Mesendoderm (in vitro differentiated cells): ENCODE measurements around the gene DBP.

Source experiments
- DNase-seq: peaks from one replicate; pipeline ENCODE4 v3.0.0; 2013
- H2AK5ac ChIP-seq: 2 replicates; pipeline ENCODE4 v1.6.1; 2013; ENCODE audit warnings: low read length, inconsistent platforms
- H2BK120ac ChIP-seq: 2 replicates; pipeline ENCODE4 v1.6.1; 2013; ENCODE audit warnings: low read depth, mild to moderate bottlenecking, low read length, moderate library complexity, mixed read lengths
- H2BK15ac ChIP-seq: replicated peaks from 2 replicates; pipeline ENCODE4 v1.6.1; 2013; ENCODE audit warnings: low read depth, mild to moderate bottlenecking, moderate library complexity
- H2BK5ac ChIP-seq: 2 replicates; pipeline ENCODE4 v1.6.1; 2013; ENCODE audit warnings: low read length, inconsistent platforms
- H3K18ac ChIP-seq: 2 replicates; pipeline ENCODE4 v1.6.1; 2013; ENCODE audit warnings: mild to moderate bottlenecking, low read length, mixed read lengths
- H3K23ac ChIP-seq: one replicate; pipeline ENCODE4 v1.6.1; 2013; ENCODE audit warnings: low read length
- H3K27ac ChIP-seq: 2 replicates; pipeline ENCODE4 v1.5.1; 2013; ENCODE audit warnings: low read depth, mild to moderate bottlenecking, inconsistent platforms, low read length, moderate library complexity
- H3K27me3 ChIP-seq: 2 replicates; pipeline ENCODE4 v1.6.1; 2013; ENCODE audit warnings: low read length, control low read depth, mild to moderate bottlenecking, inconsistent platforms; ENCODE audit not compliant: insufficient read depth, poor library complexity
- H3K36me3 ChIP-seq: 2 replicates; pipeline ENCODE4 v1.6.1; 2013; ENCODE audit warnings: low read length, inconsistent platforms; ENCODE audit not compliant: control insufficient read depth, insufficient read depth
- H3K4ac ChIP-seq: one replicate; pipeline ENCODE4 v1.6.1; 2013; ENCODE audit warnings: low read depth, mild to moderate bottlenecking, low read length, moderate library complexity
- H3K4me1 ChIP-seq: 2 replicates; pipeline ENCODE4 v1.6.1; 2013; ENCODE audit warnings: low read depth, low read length, inconsistent platforms; ENCODE audit not compliant: control insufficient read depth
- H3K4me2 ChIP-seq: 2 replicates; pipeline ENCODE4 v1.6.1; 2013; ENCODE audit warnings: low read length
- H3K4me3 ChIP-seq: 2 replicates; pipeline ENCODE4 v1.5.1; 2013; ENCODE audit warnings: mild to moderate bottlenecking, low read length
- H3K56ac ChIP-seq: one replicate; pipeline ENCODE4 v1.6.1; 2013; ENCODE audit warnings: low read length
- H3K79me1 ChIP-seq: 2 replicates; pipeline ENCODE4 v1.6.1; 2013; ENCODE audit warnings: low read length, inconsistent platforms
- H3K79me2 ChIP-seq: 2 replicates; pipeline ENCODE4 v1.6.1; 2013; ENCODE audit warnings: mild to moderate bottlenecking, low read length; ENCODE audit not compliant: control insufficient read depth, insufficient read depth
- H3K9ac ChIP-seq: 2 replicates; pipeline ENCODE4 v1.6.1; 2013; ENCODE audit warnings: low read length, inconsistent platforms
- H4K5ac ChIP-seq: one replicate; pipeline ENCODE4 v1.6.1; 2013; ENCODE audit warnings: low read length
- H4K8ac ChIP-seq: one replicate; pipeline ENCODE4 v1.6.1; 2013; ENCODE audit warnings: low read depth, mild to moderate bottlenecking, control low read depth, low read length, moderate library complexity
- WGBS: extraction: QIAGEN DNeasy Blood & Tissue Kit; methylation state at CpG from one replicate; pipeline ENCODE4 v1.1.7; 2013; ENCODE audit warnings: low lambda C conversion rate, missing lambda C conversion rate; ENCODE audit not compliant: insufficient coverage; ENCODE audit errors: extremely low coverage; 5-methylcytosine and 5-hydroxymethylcytosine counted together

The DBP gene

DNA sequence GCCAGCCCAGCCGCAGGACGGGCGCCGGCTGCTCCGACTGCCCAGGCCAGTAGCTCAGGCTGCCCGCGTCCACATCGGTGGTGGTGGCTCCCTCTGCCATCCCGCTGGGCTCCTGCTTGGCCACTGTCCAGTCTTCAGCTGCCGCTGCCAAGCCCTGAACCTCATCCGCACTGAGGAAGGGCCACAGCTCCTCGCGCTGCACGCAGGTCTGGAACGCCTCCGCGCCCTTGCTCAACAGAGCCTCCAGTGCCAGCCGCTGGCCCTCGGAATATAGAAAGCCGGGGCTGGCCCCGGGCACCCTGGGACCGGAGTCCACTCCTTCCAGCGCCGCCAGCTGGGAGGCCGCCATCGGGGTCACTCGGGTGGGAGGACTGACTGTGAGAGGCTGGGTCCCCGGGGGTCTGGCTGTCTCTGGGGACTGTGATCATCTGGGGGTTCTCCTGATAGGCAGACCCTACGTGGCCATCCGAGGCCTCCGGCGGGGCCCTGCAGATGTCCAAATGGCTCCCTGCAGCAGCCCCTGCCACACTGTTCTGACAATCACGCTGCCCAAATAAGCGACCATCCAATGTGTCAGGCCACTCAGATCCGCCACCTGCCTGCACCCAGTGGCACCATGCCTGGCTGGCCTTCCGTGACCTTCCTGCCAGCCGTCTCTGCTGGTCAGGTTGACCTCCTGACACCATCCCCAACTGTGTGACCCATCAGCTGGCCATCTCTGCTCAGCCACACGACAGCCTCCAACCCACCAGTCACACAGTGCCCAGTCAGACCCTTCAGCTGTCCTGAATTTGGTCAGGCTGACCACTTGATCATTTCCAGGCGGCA is 23.9 kb downstream of the DBP start:
- no peak overlapping the region for H4K5ac ChIP-seq
- DNase-seq: no peak
- no peak overlapping the region for H3K9ac ChIP-seq
- no peak overlapping the region for H3K4me2 ChIP-seq
- no peaks in the 10 kb centered on the region for H3K27me3 ChIP-seq
- no peak overlapping the region for H3K56ac ChIP-seq
- H3K4ac ChIP-seq: no peak overlapping the region
- H3K79me2 ChIP-seq: peaks cover 26% of the 10 kb centered on the region
- peaks cover 8% of the 10 kb centered on the region for H3K4me1 ChIP-seq
- H3K23ac ChIP-seq: no peak overlapping the region
- H2BK15ac ChIP-seq: no peak overlapping the region
- peaks cover 11% of the 10 kb centered on the region for H3K79me1 ChIP-seq
- no peak overlapping the region for H3K4me3 ChIP-seq
- no peak overlapping the region for H2AK5ac ChIP-seq
- peaks cover 26% of the 10 kb centered on the region for H3K36me3 ChIP-seq
- H3K27ac ChIP-seq: no peak overlapping the region
- H2BK120ac ChIP-seq: no peak overlapping the region
- no CpG with 5 or more reads among the region's 39 CpGs for WGBS
- no peak overlapping the region for H4K8ac ChIP-seq
- H3K18ac ChIP-seq: no peak overlapping the region
- H2BK5ac ChIP-seq: no peak overlapping the region

DNA sequence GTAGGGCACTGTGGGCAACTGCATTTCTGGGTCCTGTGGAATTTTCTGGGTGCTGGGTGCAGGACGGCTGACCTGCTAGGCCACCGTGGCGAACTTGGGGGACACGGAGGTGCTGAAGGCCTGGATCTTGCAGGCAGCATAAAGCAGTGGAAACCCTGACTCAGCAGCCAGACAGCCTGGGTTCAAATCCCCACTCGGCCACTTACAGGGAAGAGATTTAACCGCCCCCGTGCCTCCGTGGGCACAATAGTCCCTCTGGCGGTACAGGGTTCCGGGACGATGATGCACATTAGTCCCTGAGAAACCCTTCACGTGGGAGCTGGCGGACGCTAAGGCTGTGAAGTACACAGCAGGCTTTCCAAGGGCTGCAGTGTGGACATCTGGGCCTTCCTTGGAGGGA is 25.3 kb downstream of the DBP start:
- Histone ChIP-seq H2BK120ac (no peak overlapping the region), H4K8ac (no peak overlapping the region), H3K79me1 (peaks cover 8% of the 10 kb centered on the region), H3K4ac (no peak overlapping the region), H3K4me2 (no peak overlapping the region), H2BK5ac (no peak overlapping the region), H3K9ac (no peak overlapping the region), H3K27me3 (no peaks in the 10 kb centered on the region), H3K56ac (no peak overlapping the region), H2BK15ac (no peak overlapping the region), H3K27ac (no peak overlapping the region), H2AK5ac (no peak overlapping the region), H3K23ac (no peak overlapping the region), H3K79me2 (peaks cover 12% of the 10 kb centered on the region), H3K4me3 (no peak overlapping the region), H3K18ac (no peak overlapping the region), H3K36me3 (peaks cover 17% of the 10 kb centered on the region), H4K5ac (no peak overlapping the region), H3K4me1 (peaks cover 3% of the 10 kb centered on the region)
- DNase-seq: no peak
- no CpG with 5 or more reads among the region's 14 CpGs for WGBS

DNA sequence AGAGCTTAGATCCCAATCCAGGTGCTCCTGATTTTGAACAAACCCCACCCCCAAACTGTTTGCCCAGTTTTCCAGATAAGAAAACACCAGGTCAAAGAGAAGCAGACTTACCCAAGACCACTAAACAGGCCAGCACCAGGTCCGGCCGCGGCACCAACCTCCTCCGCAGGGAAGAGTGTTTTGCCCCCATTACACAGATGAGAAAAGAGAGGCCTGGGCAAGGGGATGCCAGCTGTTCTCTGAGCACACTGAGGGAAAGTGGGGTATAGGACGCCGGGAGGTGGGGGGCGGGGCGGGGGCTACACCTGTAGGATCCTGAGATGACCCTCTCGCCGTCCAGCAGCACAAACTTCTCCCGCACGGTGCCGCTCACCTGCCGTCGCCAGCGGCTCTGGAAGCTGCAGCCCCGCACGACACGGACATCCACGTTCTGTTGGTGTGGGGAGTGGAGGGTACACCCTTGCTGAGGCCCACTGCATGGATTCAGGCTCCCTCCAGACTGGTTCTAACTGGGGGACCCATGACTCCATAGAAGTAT is 27.5 kb downstream of the DBP start:
- H4K8ac ChIP-seq: no peak overlapping the region
- H3K36me3 ChIP-seq: no peaks in the 10 kb centered on the region
- H3K27me3 ChIP-seq: no peaks in the 10 kb centered on the region
- H3K79me2 ChIP-seq: no peaks in the 10 kb centered on the region
- no peaks in the 10 kb centered on the region for H3K4me1 ChIP-seq
- no peak overlapping the region for H3K4ac ChIP-seq
- no CpG with 5 or more reads among the region's 20 CpGs for WGBS
- H2BK5ac ChIP-seq: no peak overlapping the region
- H3K9ac ChIP-seq: no peak overlapping the region
- H3K4me2 ChIP-seq: no peak overlapping the region
- no peak overlapping the region for H3K56ac ChIP-seq
- no peaks in the 10 kb centered on the region for H3K79me1 ChIP-seq
- DNase-seq: no peak
- no peak overlapping the region for H3K23ac ChIP-seq
- H3K4me3 ChIP-seq: no peak overlapping the region
- H2BK15ac ChIP-seq: no peak overlapping the region
- no peak overlapping the region for H3K18ac ChIP-seq
- H2BK120ac ChIP-seq: no peak overlapping the region
- no peak overlapping the region for H3K27ac ChIP-seq
- no peak overlapping the region for H2AK5ac ChIP-seq
- no peak overlapping the region for H4K5ac ChIP-seq

DNA sequence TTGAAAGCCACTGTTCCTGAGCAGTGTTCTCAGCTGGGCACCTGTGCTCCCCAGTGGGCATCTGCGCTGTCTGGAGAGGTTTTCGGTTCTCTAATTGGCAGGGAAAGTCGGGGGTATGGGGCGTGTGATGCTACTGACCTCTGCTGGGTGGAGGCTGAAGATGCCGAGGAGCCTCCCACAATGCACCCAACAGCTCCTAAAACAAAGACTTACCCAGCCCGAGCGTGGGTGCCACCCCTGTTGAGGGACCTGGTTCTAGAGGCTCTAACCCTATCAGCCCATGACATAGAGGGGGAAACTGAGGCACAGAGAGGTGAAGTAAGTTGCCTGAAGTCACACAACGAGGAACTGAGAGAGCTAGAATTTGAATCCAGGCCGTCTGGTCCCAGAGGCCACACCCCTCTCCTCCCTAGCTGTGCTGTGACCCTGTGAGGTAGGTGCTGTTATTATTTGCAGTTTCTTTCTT is 28.3 kb downstream of the DBP start:
- H3K79me1 ChIP-seq: no peaks in the 10 kb centered on the region
- no peak overlapping the region for H3K9ac ChIP-seq
- no CpG with 5 or more reads among the region's 9 CpGs for WGBS
- no peaks in the 10 kb centered on the region for H3K4me1 ChIP-seq
- H3K56ac ChIP-seq: peak overlapping the region; percentile 37
- no peaks in the 10 kb centered on the region for H3K36me3 ChIP-seq
- peak; percentile 68 for DNase-seq
- H2BK15ac ChIP-seq: no peak overlapping the region
- H3K18ac ChIP-seq: no peak overlapping the region
- no peaks in the 10 kb centered on the region for H3K27me3 ChIP-seq
- H2BK120ac ChIP-seq: no peak overlapping the region
- H2AK5ac ChIP-seq: no peak overlapping the region
- no peak overlapping the region for H4K5ac ChIP-seq
- H3K27ac ChIP-seq: no peak overlapping the region
- H3K4ac ChIP-seq: no peak overlapping the region
- H3K23ac ChIP-seq: no peak overlapping the region
- H3K79me2 ChIP-seq: no peaks in the 10 kb centered on the region
- H4K8ac ChIP-seq: no peak overlapping the region
- H3K4me3 ChIP-seq: no peak overlapping the region
- H2BK5ac ChIP-seq: no peak overlapping the region
- no peak overlapping the region for H3K4me2 ChIP-seq

DNA sequence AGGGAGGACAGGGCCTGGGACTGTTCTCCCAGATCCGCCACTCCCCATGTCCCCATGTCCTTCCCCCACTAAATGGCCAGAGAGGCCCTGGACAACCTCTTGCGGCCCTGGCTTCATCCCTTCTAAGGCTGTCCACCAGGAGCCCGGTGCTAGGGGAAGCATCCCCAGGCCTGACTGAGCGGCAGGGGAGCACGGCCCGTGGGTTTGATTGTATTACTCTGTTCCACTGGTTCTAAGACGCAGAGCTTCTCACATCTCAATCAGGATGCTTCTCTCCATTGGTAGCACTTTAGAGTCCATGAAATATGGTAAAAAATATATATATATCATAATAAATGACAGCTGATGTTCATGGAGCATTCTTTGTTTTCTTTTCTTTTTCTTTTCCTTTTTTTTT is 29.8 kb downstream of the DBP start:
- DNase-seq: no peak
- H2AK5ac ChIP-seq: no peak overlapping the region
- no CpG with 5 or more reads among the region's 7 CpGs for WGBS
- no peak overlapping the region for H3K4ac ChIP-seq
- H3K4me2 ChIP-seq: no peak overlapping the region
- no peak overlapping the region for H2BK15ac ChIP-seq
- H2BK5ac ChIP-seq: no peak overlapping the region
- no peaks in the 10 kb centered on the region for H3K79me1 ChIP-seq
- no peaks in the 10 kb centered on the region for H3K79me2 ChIP-seq
- no peak overlapping the region for H3K9ac ChIP-seq
- no peak overlapping the region for H3K18ac ChIP-seq
- H3K27me3 ChIP-seq: no peaks in the 10 kb centered on the region
- H4K8ac ChIP-seq: no peak overlapping the region
- no peak overlapping the region for H3K23ac ChIP-seq
- no peak overlapping the region for H4K5ac ChIP-seq
- no peak overlapping the region for H3K27ac ChIP-seq
- no peak overlapping the region for H2BK120ac ChIP-seq
- no peaks in the 10 kb centered on the region for H3K36me3 ChIP-seq
- no peaks in the 10 kb centered on the region for H3K4me1 ChIP-seq
- H3K56ac ChIP-seq: no peak overlapping the region
- no peak overlapping the region for H3K4me3 ChIP-seq
